ENCODE results near the gene PTBP3.

PTBP3 gene, protein sequence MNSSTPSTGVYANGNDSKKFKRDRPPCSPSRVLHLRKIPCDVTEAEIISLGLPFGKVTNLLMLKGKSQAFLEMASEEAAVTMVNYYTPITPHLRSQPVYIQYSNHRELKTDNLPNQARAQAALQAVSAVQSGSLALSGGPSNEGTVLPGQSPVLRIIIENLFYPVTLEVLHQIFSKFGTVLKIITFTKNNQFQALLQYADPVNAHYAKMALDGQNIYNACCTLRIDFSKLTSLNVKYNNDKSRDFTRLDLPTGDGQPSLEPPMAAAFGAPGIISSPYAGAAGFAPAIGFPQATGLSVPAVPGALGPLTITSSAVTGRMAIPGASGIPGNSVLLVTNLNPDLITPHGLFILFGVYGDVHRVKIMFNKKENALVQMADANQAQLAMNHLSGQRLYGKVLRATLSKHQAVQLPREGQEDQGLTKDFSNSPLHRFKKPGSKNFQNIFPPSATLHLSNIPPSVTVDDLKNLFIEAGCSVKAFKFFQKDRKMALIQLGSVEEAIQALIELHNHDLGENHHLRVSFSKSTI

DNA sequence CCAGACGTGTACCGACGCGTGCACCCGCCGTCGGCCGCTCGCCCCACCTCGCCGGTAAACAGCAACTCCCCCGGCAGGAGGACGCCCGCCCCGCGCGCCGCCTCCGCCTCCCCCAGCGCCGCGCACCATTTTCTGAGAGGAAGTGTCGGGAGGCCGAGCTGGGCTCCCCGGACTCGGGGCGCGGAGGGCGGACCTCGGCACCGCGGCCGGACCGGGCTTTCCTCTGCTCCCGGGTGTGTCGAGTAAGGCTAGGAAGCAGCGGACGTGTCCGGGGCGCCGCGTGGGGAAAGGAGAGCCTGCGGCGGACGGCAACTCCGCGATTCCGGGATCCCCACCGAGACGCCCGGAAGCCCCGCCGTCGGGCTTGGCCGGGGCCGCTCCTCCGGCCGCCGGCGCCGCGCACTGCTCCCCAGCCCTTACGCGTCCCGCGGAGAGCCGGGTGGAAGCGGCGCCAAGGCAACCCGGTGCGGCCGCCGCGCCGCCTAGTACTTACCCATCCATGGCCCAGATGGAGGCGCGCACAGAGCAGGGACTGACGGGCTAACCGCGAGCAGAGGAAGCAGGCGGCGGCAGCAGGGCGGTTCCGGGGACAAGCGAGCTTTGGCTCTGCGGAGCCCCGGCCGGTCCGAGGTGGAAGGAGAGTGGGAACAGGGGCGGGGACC is at the start of gene PTBP3:
Gene PTBP3 (minus strand): TSS at position 643 of the 662 bp plus-strand sequence. CDS start 35,754 bp downstream, outside the sequence.
- H3K9me3 ChIP-seq (ENCODE audit: control insufficient read depth in 1 of 2, low read length in 2 of 2), result no peaks in the 10 kb centered on the region

DNA sequence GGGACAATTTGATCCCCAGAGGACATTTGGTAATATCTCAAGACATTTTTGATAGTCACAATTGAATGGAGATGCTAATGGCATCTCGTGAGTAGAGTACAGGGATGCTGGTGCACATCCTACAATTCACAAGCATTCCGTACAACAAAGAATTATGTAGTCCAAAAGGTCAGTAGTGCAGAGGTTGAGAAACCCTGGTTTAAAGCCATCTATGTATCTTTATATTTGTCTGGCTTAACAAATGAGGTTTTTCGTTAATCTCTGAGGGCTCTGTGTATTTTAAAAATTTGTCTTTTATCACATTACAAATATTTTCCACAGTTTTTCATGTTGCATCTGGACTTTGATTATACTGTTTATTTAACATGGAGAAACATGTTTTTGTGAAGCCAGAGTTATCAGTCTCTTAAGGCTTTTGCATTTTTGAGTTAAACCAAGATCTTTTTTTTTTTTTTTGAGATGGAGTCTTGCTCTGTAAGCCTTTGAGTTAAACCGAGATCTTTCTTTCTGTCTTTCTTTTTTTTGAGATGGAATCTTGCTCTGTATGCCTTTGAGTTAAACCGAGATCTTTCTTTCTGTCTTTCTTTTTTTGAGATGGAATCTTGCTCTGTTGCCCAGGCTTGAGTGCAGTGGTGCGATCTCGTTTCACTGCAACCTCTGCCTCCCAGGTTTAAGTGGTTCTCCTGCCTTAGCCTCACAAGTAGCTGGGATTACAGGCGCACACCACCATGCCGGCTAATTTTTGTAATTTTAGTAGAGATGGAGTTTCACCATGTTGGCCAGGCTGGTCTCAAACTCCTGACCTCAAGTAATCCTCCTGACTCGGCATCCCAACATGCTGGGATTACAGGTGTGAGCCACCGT is 49.3 kb upstream of the PTBP3 start:
- H3K27ac ChIP-seq (ENCODE audit: low read length), result no peak overlapping the region
- H3K36me3 ChIP-seq (ENCODE audit: control insufficient read depth in 1 of 2, insufficient read depth in 2 of 2, low read length in 2 of 2), result peaks cover 0 to 11% of the 10 kb centered on the region in 2 donors
- peaks cover 9 to 34% of the 10 kb centered on the region in 2 donors for H3K4me1 ChIP-seq (ENCODE audit: control insufficient read depth in 1 of 2, insufficient read depth in 2 of 2, low read length in 2 of 2)
- H3K27me3 ChIP-seq (ENCODE audit: low read depth, low read length), result no peaks in the 10 kb centered on the region
- no peaks in the 10 kb centered on the region for H3K9me3 ChIP-seq (ENCODE audit: control insufficient read depth in 1 of 2, low read length in 2 of 2)
- H3K4me3 ChIP-seq (ENCODE audit: low read depth in 1 of 2, low read length in 2 of 2), result no peak overlapping the region

More for the DNA sequence above, at the start of gene PTBP3:
- Histone ChIP-seq H3K4me1 (ENCODE audit: control insufficient read depth in 1 of 2, insufficient read depth in 2 of 2, low read length in 2 of 2) (peaks cover 0 to 6% of the 10 kb centered on the region in 2 donors), H3K27ac (ENCODE audit: low read length) (peak within 1 kb of the TSS; percentile 95), H3K27me3 (ENCODE audit: low read depth, low read length) (no peaks in the 10 kb centered on the region), H3K4me3 (ENCODE audit: low read depth in 1 of 2, low read length in 2 of 2) (peak within 1 kb of the TSS; percentile 89 to 91), H3K36me3 (ENCODE audit: control insufficient read depth in 1 of 2, insufficient read depth in 2 of 2, low read length in 2 of 2) (no peaks in the 10 kb centered on the region)

GRCh38 chr9:112382066-112382465 is 48.6 kb upstream of the PTBP3 start:
- Histone ChIP-seq H3K9me3 (ENCODE audit: control insufficient read depth in 1 of 2, low read length in 2 of 2) (no peaks in the 10 kb centered on the region), H3K27me3 (ENCODE audit: low read depth, low read length) (no peaks in the 10 kb centered on the region), H3K4me3 (ENCODE audit: low read depth in 1 of 2, low read length in 2 of 2) (no peak overlapping the region), H3K36me3 (ENCODE audit: control insufficient read depth in 1 of 2, insufficient read depth in 2 of 2, low read length in 2 of 2) (peaks cover 0 to 11% of the 10 kb centered on the region in 2 donors), H3K4me1 (ENCODE audit: control insufficient read depth in 1 of 2, insufficient read depth in 2 of 2, low read length in 2 of 2) (peaks cover 13 to 35% of the 10 kb centered on the region in 2 donors), H3K27ac (ENCODE audit: low read length) (no peak overlapping the region)

GRCh38 chr9:112380825-112381221 is 47.4 kb upstream of the PTBP3 start:
- H3K4me1 ChIP-seq (ENCODE audit: control insufficient read depth in 1 of 2, insufficient read depth in 2 of 2, low read length in 2 of 2), result peaks cover 13 to 35% of the 10 kb centered on the region in 2 donors
- H3K9me3 ChIP-seq (ENCODE audit: control insufficient read depth in 1 of 2, low read length in 2 of 2), result no peaks in the 10 kb centered on the region
- H3K27ac ChIP-seq (ENCODE audit: low read length), result peak overlapping the region; percentile 61
- H3K27me3 ChIP-seq (ENCODE audit: low read depth, low read length), result no peaks in the 10 kb centered on the region
- H3K4me3 ChIP-seq (ENCODE audit: low read depth in 1 of 2, low read length in 2 of 2), result peak overlapping the region; percentile 88 to 93
- peaks cover 0 to 11% of the 10 kb centered on the region in 2 donors for H3K36me3 ChIP-seq (ENCODE audit: control insufficient read depth in 1 of 2, insufficient read depth in 2 of 2, low read length in 2 of 2)

GRCh38 chr9:112380102-112380824 is 46.8 kb upstream of the PTBP3 start, which contains the start of gene HSDL2:
Gene HSDL2 (plus strand): TSS chr9:112380108. CDS start chr9:112380164, 56 bp downstream.
- Histone ChIP-seq H3K27me3 (ENCODE audit: low read depth, low read length) (no peaks in the 10 kb centered on the region), H3K36me3 (ENCODE audit: control insufficient read depth in 1 of 2, insufficient read depth in 2 of 2, low read length in 2 of 2) (peaks cover 0 to 11% of the 10 kb centered on the region in 2 donors), H3K9me3 (ENCODE audit: control insufficient read depth in 1 of 2, low read length in 2 of 2) (no peaks in the 10 kb centered on the region), H3K27ac (ENCODE audit: low read length) (peak within 1 kb of the TSS; percentile 80), H3K4me1 (ENCODE audit: control insufficient read depth in 1 of 2, insufficient read depth in 2 of 2, low read length in 2 of 2) (peaks cover 13 to 35% of the 10 kb centered on the region in 2 donors), H3K4me3 (ENCODE audit: low read depth in 1 of 2, low read length in 2 of 2) (peak within 1 kb of the TSS; percentile 88 to 93)

- H3K4me1 ChIP-seq (ENCODE audit: control insufficient read depth in 1 of 2, insufficient read depth in 2 of 2, low read length in 2 of 2), result peaks cover 13 to 31% of the 10 kb centered on the region in 2 donors
- H3K9me3 ChIP-seq (ENCODE audit: control insufficient read depth in 1 of 2, low read length in 2 of 2), result no peaks in the 10 kb centered on the region
- peaks cover 0 to 11% of the 10 kb centered on the region in 2 donors for H3K36me3 ChIP-seq (ENCODE audit: control insufficient read depth in 1 of 2, insufficient read depth in 2 of 2, low read length in 2 of 2)
- H3K27ac ChIP-seq (ENCODE audit: low read length), result peak overlapping the region; percentile 80
- H3K27me3 ChIP-seq (ENCODE audit: low read depth, low read length), result no peaks in the 10 kb centered on the region
- H3K4me3 ChIP-seq (ENCODE audit: low read depth in 1 of 2, low read length in 2 of 2), result peak overlapping the region; percentile 88 to 93
Observed at GRCh38 chr9:112379177-112380101, 46.0 kb upstream of the PTBP3 start.

DNA sequence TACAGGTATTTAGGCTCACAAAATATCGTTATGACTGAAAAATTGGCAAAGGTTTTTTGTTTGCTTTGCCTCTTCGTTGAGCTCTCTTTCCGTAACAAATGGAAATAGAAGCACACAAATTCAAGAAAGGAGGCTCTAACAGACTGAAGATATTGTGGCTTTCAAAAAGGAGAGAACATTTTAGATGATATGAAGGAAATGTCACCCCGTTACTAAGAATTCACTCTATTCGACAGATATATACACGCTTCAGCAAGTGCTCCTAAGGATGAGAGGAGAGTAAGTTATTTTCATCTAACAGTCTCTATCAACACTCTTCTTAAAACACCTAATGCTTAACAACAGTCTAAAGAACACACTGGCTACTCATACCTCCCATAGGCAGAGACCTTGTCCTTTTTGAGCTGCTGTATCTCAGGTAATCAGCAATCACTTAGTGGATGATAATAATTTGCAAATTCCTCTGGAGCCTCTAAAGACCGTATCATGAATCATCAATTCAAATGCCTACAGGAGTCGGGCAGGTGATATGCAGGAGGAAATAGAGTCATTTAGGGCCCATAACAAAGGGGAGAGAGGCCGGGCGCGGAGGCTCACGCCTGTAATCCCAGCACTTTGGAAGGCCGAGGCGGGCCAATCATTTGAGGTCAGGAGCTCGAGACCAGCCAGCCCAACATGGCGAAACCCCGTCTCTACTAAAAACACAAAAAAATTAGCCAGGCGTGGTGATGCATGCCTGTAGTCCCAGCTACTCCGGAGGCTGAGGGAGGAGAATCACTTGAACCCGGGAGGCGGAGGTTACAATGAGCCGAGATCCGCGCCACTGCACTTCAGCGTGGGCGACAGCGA is 45.1 kb upstream of the PTBP3 start:
- peaks cover 0 to 11% of the 10 kb centered on the region in 2 donors for H3K36me3 ChIP-seq (ENCODE audit: control insufficient read depth in 1 of 2, insufficient read depth in 2 of 2, low read length in 2 of 2)
- H3K27me3 ChIP-seq (ENCODE audit: low read depth, low read length), result no peaks in the 10 kb centered on the region
- peak overlapping the region; percentile 66 to 93 for H3K4me3 ChIP-seq (ENCODE audit: low read depth in 1 of 2, low read length in 2 of 2)
- no peaks in the 10 kb centered on the region for H3K9me3 ChIP-seq (ENCODE audit: control insufficient read depth in 1 of 2, low read length in 2 of 2)
- peaks cover 9 to 22% of the 10 kb centered on the region in 2 donors for H3K4me1 ChIP-seq (ENCODE audit: control insufficient read depth in 1 of 2, insufficient read depth in 2 of 2, low read length in 2 of 2)
- peak overlapping the region; percentile 80 for H3K27ac ChIP-seq (ENCODE audit: low read length)

GRCh38 chr9:112377684-112378327 is 44.4 kb upstream of the PTBP3 start:
- Histone ChIP-seq H3K27ac (ENCODE audit: low read length) (no peak overlapping the region), H3K9me3 (ENCODE audit: control insufficient read depth in 1 of 2, low read length in 2 of 2) (no peaks in the 10 kb centered on the region), H3K4me1 (ENCODE audit: control insufficient read depth in 1 of 2, insufficient read depth in 2 of 2, low read length in 2 of 2) (peaks cover 9 to 20% of the 10 kb centered on the region in 2 donors), H3K36me3 (ENCODE audit: control insufficient read depth in 1 of 2, insufficient read depth in 2 of 2, low read length in 2 of 2) (peaks cover 0 to 11% of the 10 kb centered on the region in 2 donors), H3K27me3 (ENCODE audit: low read depth, low read length) (no peaks in the 10 kb centered on the region), H3K4me3 (ENCODE audit: low read depth in 1 of 2, low read length in 2 of 2) (peak overlapping the region; percentile 66 to 93)

DNA sequence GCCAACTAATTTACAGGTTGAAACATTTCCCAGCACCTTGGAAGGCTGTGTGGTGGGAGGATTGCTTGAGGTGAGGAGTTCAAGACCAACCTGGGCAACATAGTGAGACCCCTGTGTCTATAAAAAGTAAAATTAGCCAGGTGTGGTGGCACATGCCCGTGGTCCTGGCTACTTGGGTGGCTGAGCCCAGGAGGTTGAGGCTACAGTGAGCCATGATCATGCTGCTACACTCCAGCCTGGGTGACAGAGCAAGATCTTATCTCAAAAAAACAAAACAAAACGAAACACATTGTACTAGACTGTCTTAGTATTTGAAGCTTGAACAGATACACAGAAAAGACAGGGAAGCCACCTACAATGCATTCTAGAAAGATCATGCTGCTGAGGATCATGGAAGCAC is 43.7 kb upstream of the PTBP3 start:
- H3K27ac ChIP-seq (ENCODE audit: low read length), result no peak overlapping the region
- no peaks in the 10 kb centered on the region for H3K9me3 ChIP-seq (ENCODE audit: control insufficient read depth in 1 of 2, low read length in 2 of 2)
- H3K4me1 ChIP-seq (ENCODE audit: control insufficient read depth in 1 of 2, insufficient read depth in 2 of 2, low read length in 2 of 2), result peaks cover 9 to 17% of the 10 kb centered on the region in 2 donors
- H3K4me3 ChIP-seq (ENCODE audit: low read depth in 1 of 2, low read length in 2 of 2), result peak overlapping the region in 1 of 2 donors; percentile 66
- no peaks in the 10 kb centered on the region for H3K27me3 ChIP-seq (ENCODE audit: low read depth, low read length)
- peaks cover 0 to 11% of the 10 kb centered on the region in 2 donors for H3K36me3 ChIP-seq (ENCODE audit: control insufficient read depth in 1 of 2, insufficient read depth in 2 of 2, low read length in 2 of 2)

Measured in muscle layer of duodenum (tissue), 2 donors.